Hematopoietic multipotent progenitor cell treated with erythropoietin and hydrocortisone succinate and interleukin-3 and kit ligand, for 8 days (in vitro differentiated cells): ENCODE measurements around the gene CHCHD10.
A peak's percentile ranks its signal among the peaks of the same experiment; 100 is the strongest.

ENCODE experiments used
- DNase-seq: peaks from one replicate; pipeline ENCODE4 v3.0.0-alpha.2; 2015

The CHCHD10 gene

DNA sequence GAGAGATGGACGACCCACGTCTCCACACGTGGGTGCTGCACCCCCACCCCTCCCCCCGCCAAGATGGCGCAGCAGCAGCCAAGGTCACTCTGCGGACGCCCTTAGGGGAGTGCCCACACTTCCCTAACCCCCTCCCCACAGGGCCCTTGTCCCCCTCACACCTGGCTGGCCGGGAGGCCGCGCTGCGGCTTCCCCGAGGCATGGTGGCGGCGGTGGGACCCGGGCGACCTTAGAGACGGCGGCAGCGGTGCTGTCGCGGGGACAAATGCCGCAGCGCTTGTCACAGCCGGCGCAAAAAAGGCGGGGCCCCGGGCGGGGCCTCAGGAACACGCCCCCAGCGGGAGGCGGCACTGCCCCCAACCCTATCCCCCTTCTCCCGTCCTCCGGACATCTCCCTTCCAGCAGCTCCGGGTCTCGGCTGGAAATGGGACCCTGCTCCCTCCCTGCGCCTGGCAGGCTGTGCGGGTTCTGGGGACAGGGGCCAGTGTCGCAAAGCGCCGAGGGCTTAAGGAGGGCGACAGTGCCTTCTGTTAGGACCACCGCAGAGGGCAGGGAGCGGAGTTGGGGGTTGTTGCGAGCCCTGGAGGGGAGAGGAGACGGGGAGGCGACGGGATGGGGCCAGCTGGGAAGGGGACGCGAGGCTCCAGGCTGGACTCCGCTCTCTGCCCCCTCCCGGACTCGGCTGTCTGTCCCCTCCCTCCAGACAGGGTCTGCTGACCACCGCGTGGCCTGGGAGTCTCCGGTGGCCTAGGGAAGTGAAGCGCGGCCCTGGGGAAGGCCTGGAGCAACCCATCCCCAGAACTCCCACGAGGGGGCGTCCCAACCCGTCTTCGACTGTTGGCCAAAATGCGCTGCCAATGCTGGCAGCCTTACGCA lies at the start of gene CHCHD10:
CHCHD10 (minus strand) TSS at position 300 of the 876 bp plus-strand sequence; CDS start at position 202, 98 bp downstream.
- DNase-seq = peak; percentile 83

- no peak for DNase-seq
These were observed 49.4 kb upstream of the CHCHD10 start for GRCh38 chr22:23817146-23817545.

- no peak for DNase-seq
These were observed 48.6 kb upstream of the CHCHD10 start for GRCh38 chr22:23816156-23816976.

- no peak for DNase-seq
These were observed 47.9 kb upstream of the CHCHD10 start for GRCh38 chr22:23815541-23816155.

DNA sequence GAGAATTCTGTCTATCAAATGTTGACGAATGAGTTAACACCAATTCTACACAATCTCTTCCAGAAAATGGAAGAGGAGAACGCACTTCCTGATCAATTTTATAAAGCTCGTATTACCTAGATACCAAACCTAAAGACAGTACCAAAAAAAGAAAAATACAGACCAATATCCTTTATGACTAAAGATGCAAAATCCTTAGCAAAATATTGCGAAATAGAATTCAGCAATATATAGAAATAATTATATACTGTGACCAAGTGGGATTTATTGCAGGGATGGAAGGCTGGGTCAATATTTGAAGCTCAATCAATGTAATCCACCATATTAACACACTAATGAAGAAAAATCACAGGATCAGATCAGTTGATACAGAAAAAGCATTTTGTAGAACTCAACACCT lies 44.6 kb upstream of the CHCHD10 start:
- no peak for DNase-seq

- DNase-seq = no peak
These were observed 39.1 kb upstream of the CHCHD10 start for GRCh38 chr22:23806837-23807236.

- DNase-seq = no peak
These were observed 37.1 kb upstream of the CHCHD10 start for GRCh38 chr22:23804781-23805291.

DNA sequence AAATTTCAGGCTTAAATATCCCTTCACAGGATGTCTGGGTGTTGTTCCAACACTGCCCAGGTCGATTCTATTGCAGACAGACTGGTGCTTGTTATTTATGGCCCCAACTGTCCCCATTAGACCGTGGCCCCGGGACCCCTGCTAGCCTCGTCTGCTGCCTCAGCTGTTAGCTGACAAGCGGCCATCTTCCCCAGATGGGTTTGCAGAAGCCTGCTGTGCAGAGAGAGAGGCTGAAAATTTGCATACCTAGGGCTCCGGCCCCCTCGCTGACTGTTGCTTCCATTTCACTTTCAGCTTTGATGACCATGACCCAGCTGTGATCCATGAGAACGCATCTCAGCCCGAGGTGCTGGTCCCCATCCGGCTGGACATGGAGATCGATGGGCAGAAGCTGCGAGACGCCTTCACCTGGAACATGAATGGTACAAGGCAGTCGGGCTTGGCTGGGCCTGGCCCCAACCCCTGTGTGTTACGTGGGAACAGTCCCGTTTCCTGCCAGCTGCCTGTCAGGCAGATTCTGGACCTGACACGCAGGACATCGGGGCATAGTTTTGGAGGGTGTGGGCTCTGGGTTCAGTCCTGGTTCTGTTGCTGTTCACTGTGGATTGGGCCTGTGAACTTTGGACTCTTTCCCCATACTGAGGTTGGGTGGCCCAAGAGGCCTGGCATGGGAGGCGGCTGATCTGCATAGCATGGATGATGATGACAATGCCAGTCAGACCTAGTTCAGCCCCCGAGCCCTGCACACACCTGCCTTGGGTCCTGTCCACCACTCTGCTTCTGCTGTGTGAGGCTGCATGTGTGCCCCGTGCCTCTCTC lies 35.4 kb upstream of the CHCHD10 start:
- DNase-seq = no peak

DNA sequence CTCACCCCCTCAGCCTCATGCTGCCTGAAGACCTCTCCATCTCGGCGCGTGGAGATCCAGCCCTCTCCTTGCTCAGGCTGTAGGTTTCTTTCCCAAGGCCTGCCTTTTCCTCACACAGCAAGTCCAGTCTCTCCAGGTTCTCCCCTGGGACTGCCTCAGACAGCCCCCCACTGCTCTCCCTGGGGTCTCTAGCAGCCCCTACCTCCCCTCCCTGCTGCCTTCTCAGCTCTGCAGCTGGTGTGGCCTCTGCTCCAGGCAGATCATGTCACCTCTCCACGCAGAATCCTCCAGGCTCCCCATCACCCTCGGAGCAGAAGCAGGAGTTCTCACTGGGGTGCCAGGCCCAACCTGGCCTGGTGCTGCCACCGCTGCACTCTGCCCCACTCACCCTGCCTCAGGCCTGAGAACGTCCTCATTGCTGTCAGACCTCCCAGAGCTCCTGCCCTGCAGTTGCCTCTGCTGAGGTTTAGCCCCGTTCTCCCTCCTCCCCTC lies 34.2 kb upstream of the CHCHD10 start:
- DNase-seq = no peak

- DNase-seq = no peak
These were observed 33.6 kb upstream of the CHCHD10 start for GRCh38 chr22:23801238-23801821.

GRCh38 chr22:23800297-23801237 lies 32.8 kb upstream of the CHCHD10 start:
- no peak for DNase-seq

DNA sequence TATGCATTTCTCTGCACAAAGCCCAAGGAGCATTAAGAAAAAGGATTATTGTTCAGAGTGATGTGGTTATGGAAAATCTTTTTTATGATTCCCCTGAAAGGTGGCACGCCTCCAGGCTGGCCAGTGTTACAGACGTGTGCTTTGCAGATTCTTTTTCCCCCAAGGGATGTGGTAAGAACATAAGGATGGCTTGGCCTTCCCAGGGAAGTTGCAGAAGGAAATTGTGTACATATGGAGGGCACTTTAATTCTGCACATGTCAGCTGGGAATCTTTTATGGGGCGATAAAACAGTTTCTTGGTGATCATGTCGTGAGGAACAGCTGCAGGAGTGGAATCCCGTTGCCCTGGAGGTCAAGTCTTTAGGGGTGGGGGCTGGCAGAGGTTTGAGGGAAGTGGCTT lies 28.7 kb upstream of the CHCHD10 start:
- no peak for DNase-seq

GRCh38 chr22:23793326-23793725 lies 25.6 kb upstream of the CHCHD10 start:
- no peak for DNase-seq

- DNase-seq = no peak
These were observed 24.2 kb upstream of the CHCHD10 start for GRCh38 chr22:23791738-23792645.

- no peak for DNase-seq
These were observed 23.3 kb upstream of the CHCHD10 start for GRCh38 chr22:23790819-23791737.

- DNase-seq = no peak
These were observed 21.9 kb upstream of the CHCHD10 start for GRCh38 chr22:23789638-23790037.

- DNase-seq = no peak
These were observed 21.3 kb upstream of the CHCHD10 start for GRCh38 chr22:23789121-23789520.

- no peak for DNase-seq
These were observed 20.1 kb upstream of the CHCHD10 start for GRCh38 chr22:23787910-23788309.

GRCh38 chr22:23787600-23787896 lies 19.8 kb upstream of the CHCHD10 start:
- no peak for DNase-seq
